Retinal pigment epithelial cell (primary cell): ENCODE measurements around the gene ARHGAP26.

Source experiments
- DNase-seq: peaks from one replicate; pipeline ENCODE4 v3.0.0-alpha.2; 2010; ENCODE audit warnings: low read depth
- H3K4me3 ChIP-seq: 2 replicates; pipeline ENCODE4 v1.5.1; 2011; ENCODE audit warnings: mild to moderate bottlenecking, low read length, control low read depth, moderate library complexity
- CTCF ChIP-seq: conservative IDR thresholded peaks from 2 replicates; pipeline ENCODE4 v1.5.1; 2011; ENCODE audit warnings: low read depth, low read length, control low read depth, inconsistent platforms

Gene ARHGAP26

GRCh38 chr5:143064218-143064641, 294.1 kb downstream of the ARHGAP26 start:
- TF ChIP-seq CTCF = no peak
- H3K4me3 ChIP-seq = no peak overlapping the region
- no peak for DNase-seq

- DNase-seq = no peak
Observed at GRCh38 chr5:143064676-143065075, 294.5 kb downstream of the ARHGAP26 start.

GRCh38 chr5:143065185-143065965, 295.2 kb downstream of the ARHGAP26 start:
- no peak for TF ChIP-seq CTCF
- no peak for DNase-seq

More at GRCh38 chr5:143064676-143065075, 294.5 kb downstream of the ARHGAP26 start:
- no peak for TF ChIP-seq CTCF
- H3K4me3 ChIP-seq = no peak overlapping the region

GRCh38 chr5:143065996-143066522, 295.9 kb downstream of the ARHGAP26 start:
- no peak for TF ChIP-seq CTCF
- H3K4me3 ChIP-seq = no peak overlapping the region
- DNase-seq = no peak

More at GRCh38 chr5:143065185-143065965, 295.2 kb downstream of the ARHGAP26 start:
- no peak overlapping the region for H3K4me3 ChIP-seq

- no peak for TF ChIP-seq CTCF
- no peak for DNase-seq
- H3K4me3 ChIP-seq = no peak overlapping the region
Observed at GRCh38 chr5:143066556-143067281, 296.5 kb downstream of the ARHGAP26 start.

- no peak for DNase-seq
- no peak for TF ChIP-seq CTCF
- no peak overlapping the region for H3K4me3 ChIP-seq
Observed at GRCh38 chr5:143068712-143069111, 298.5 kb downstream of the ARHGAP26 start.
